GM12892 (cell line): ENCODE data around the gene TAF11L2.
"Not testable (repeated sequence)": the region's sequence is repeated elsewhere in the genome, so short reads cannot be mapped to it uniquely, and the experiment has no call there.

Experiments
- POLR2A ChIP-seq: IDR thresholded peaks from 2 replicates; pipeline ENCODE4 v1.6.1; 2011; ENCODE audit warnings: low read depth, low read length, control low read depth
- POLR2AphosphoS5 ChIP-seq: IDR thresholded peaks from 2 replicates; pipeline ENCODE4 v1.6.1; 2011; ENCODE audit warnings: low read depth, low read length, control low read depth
- TAF1 ChIP-seq: IDR thresholded peaks from 2 replicates; pipeline ENCODE4 v1.6.1; 2011; ENCODE audit warnings: low read depth, mild to moderate bottlenecking, control low read depth, low read length, borderline replicate concordance

GRCh38 chr5:17524935-17525334 is 26.9 kb downstream of the TAF11L2 start, which contains the start of gene TAF11L5:
- not testable (repeated sequence) for TF ChIP-seq POLR2AphosphoS5, POLR2A, TAF1
